Measurements from ENCODE around the gene NR1D1. TPM values are rescaled to one million over a fixed set of nuclear protein-coding genes. Genes with fewer than 3 reads are reported as not detected.
A peak's percentile ranks its signal among the peaks of the same experiment; 100 is the strongest.

Gene NR1D1
- total and polyA plus RNA-seq, 2 of the 13 experiments (the other 11 are each of a cell fraction or from before 2014, with no cell fraction given) = 2.1 to 2.7 TPM

GRCh38 chr17:40103071-40103661, 2.8 kb upstream of the NR1D1 start (continued):
- TF ChIP-seq AKNA (CRISPR knock-in tag; IDR thresholded peaks at IDR 0.05; ENCODE audit: borderline replicate concordance) = no peak
- TF ChIP-seq NFYC (CRISPR knock-in tag; IDR thresholded peaks at IDR 0.05) = no peak
- peak; percentile 48; the same call in 1 of the 2 replicates for TF ChIP-seq ELF3 (CRISPR knock-in tag; IDR thresholded peaks at IDR 0.05)
- TF ChIP-seq HNF4G (IDR thresholded peaks at IDR 0.05; ENCODE audit: borderline replicate concordance, low read depth, low read length) = no peak
- no peak for TF ChIP-seq HNF4G (CRISPR knock-in tag; IDR thresholded peaks at IDR 0.05; ENCODE audit: borderline replicate concordance, low read depth)
- no peak for TF ChIP-seq AGO2 (optimal IDR thresholded peaks at IDR 0.05; ENCODE audit: low read depth, low read length)
- no peak for TF ChIP-seq ZNF777 (CRISPR knock-in tag; IDR thresholded peaks at IDR 0.05)
- no peak for TF ChIP-seq ZNF432 (CRISPR knock-in tag; IDR thresholded peaks at IDR 0.05; ENCODE audit: borderline replicate concordance)
- TF ChIP-seq ZNF280D (CRISPR knock-in tag; IDR thresholded peaks at IDR 0.05) = no peak
- TF ChIP-seq ZNF263 (CRISPR knock-in tag; IDR thresholded peaks at IDR 0.05) = peak; percentile 47; the same call in 1 of the 2 replicates
- peak; percentile 30; the same call in 1 of the 2 replicates for TF ChIP-seq BCL3 (CRISPR knock-in tag; IDR thresholded peaks at IDR 0.05)
- TF ChIP-seq ZNF724P (CRISPR knock-in tag; IDR thresholded peaks at IDR 0.05; ENCODE audit: borderline replicate concordance) = no peak
- no peak for TF ChIP-seq PRDM15 (CRISPR knock-in tag; IDR thresholded peaks at IDR 0.05)
- TF ChIP-seq ZNF775 (CRISPR knock-in tag; IDR thresholded peaks at IDR 0.05; ENCODE audit: borderline replicate concordance) = no peak
- 0 out of 2 replicates have a peak, but pooled peaks have one; percentile 36 for TF ChIP-seq ZNF331 (CRISPR knock-in tag; IDR thresholded peaks at IDR 0.05)
- no peak for TF ChIP-seq ZFP36L1 (CRISPR knock-in tag; IDR thresholded peaks at IDR 0.05)
